Sigmoid colon (tissue), 7 donors: ENCODE data around the gene EXOC6. TPM values are rescaled to one million over a fixed set of nuclear protein-coding genes. Genes with fewer than 3 reads are reported as not detected.

Experiments used
- DNase-seq: peaks from one replicate; pipeline ENCODE4 v3.0.0-alpha.2; 2019
- H3K27ac ChIP-seq, 4 donors: fragments of 200-600 bp; sonication (generic); one replicate each; pipeline ENCODE4 v1.5.1; 2016 to 2019; ENCODE audit warnings: mild to moderate bottlenecking in 1 of 4
- H3K27me3 ChIP-seq, 3 donors: fragments of 200-600 bp; sonication (generic); one replicate each; pipeline ENCODE4 v1.5.1; 2019; ENCODE audit warnings: mild to moderate bottlenecking in 1 of 3
- H3K36me3 ChIP-seq, 4 donors: fragments of 200-600 bp; sonication (generic); one replicate each; pipeline ENCODE4 v1.5.1; 2016 to 2019
- H3K4me1 ChIP-seq, 4 donors: fragments of 200-600 bp; sonication (generic); one replicate each; pipeline ENCODE4 v1.5.1; 2017 to 2019
- H3K4me3 ChIP-seq, 4 donors: fragments of 200-600 bp; sonication (generic); one replicate each; pipeline ENCODE4 v1.5.1; 2017 to 2019; ENCODE audit warnings: mild to moderate bottlenecking in 2 of 4, moderate library complexity in 1 of 4
- H3K9me3 ChIP-seq, 4 donors: fragments of 200-600 bp in 3 of 4; sonication (generic) in 3 of 4; one replicate each; pipeline versions ENCODE4 v1.5.1 to v1.6.1; 2013 to 2019
- CTCF ChIP-seq, 4 experiments: fragments of 450-650 bp in 3 of 4; fragments of 200-600 bp in 1 of 4; IDR thresholded peaks; one replicate each; pipeline ENCODE4 v1.5.1; 2016 to 2019; ENCODE audit warnings: antibody characterized with exemption in 4 of 4, mild to moderate bottlenecking in 3 of 4, moderate library complexity in 2 of 4
- EP300 ChIP-seq, 4 donors: sonication (generic); formaldehyde crosslinking; IDR thresholded peaks; one replicate each; pipeline ENCODE4 v1.6.1; 2017; ENCODE audit warnings: antibody characterized with exemption in 4 of 4
- POLR2A ChIP-seq, 2 donors: fragments of 450-650 bp; IDR thresholded peaks; one replicate each; pipeline ENCODE4 v1.6.1; 2016; ENCODE audit warnings: antibody characterized with exemption in 2 of 2, mild to moderate bottlenecking in 2 of 2, moderate library complexity in 2 of 2
- POLR2AphosphoS5 ChIP-seq, 4 donors: sonication (generic); formaldehyde crosslinking; IDR thresholded peaks; one replicate each; pipeline ENCODE4 v1.6.1; 2017; ENCODE audit warnings: antibody characterized with exemption in 4 of 4
- WGBS, 2 donors: extraction: QIAGEN DNeasy Blood & Tissue Kit; methylation state at CpG; one replicate each; pipeline ENCODE4 v1.1.7; 2013; 5-methylcytosine and 5-hydroxymethylcytosine counted together
- intact Hi-C: fragments of 100-400 bp; cut with DNase I; formaldehyde crosslinking; loops from one replicate; pipeline ENCODE4 v1.15.1; 2023
- polyA plus RNA-seq, 3 donors: library from polyadenylated mRNA; stranded (reverse); fragments of 200-250 nt; gene quantifications; one replicate each; pipeline ENCODE4 v1.2.3, GENCODE V29; 2013
- total RNA-seq, 4 donors: library from RNA; depleted of rRNA; stranded (reverse); fragments of >200 nt; gene quantifications; one replicate each; pipeline ENCODE4 v1.1.0, GENCODE V29; 2016
- donor health status: healthy with polysubstance abuse.
- donor health status: Bipolar disorder and iron deficiency.
- donor health status: healthy.

EXOC6 gene
- total and polyA plus RNA-seq, 7 donors = 6.6 to 20.2 (median 16.6) TPM

- intact Hi-C loops = no loop called here
- H3K36me3 ChIP-seq = no peaks in the 10 kb centered on the region
- DNase-seq = no peak
- H3K4me3 ChIP-seq = no peak overlapping the region
- no peaks in the 10 kb centered on the region for H3K4me1 ChIP-seq
- H3K27ac ChIP-seq = no peak overlapping the region
- no peaks in the 10 kb centered on the region for H3K9me3 ChIP-seq
- peaks cover 0 to 4% (median 0%) of the 10 kb centered on the region in 3 donors for H3K27me3 ChIP-seq
- no peak for TF ChIP-seq POLR2AphosphoS5 (IDR thresholded peaks at IDR 0.05)
- WGBS, 2 donors = 80 to 84% methylated on average over 4 of the region's 4 CpGs
These were observed 34.3 kb upstream of the EXOC6 start for GRCh38 chr10:92813979-92814378.

DNA sequence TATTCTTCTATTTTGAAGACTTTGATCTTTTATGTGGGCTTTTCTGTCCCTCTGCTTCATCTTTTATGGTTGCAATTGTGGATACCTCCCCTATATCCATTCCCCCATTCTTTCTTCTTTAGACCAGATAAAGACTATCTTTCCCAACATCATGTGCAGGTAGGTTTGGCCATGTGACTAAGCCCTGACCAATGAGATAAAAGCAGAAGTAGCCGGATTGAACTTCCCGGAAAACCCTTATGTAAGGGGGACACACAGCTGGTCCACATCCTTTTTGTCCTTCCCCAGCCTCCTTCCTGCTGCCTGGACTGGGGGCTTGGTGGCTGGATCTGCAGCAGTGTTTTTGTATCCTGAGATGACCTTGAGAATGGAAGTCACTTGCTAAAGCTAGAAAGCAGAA, 33.5 kb upstream of the EXOC6 start:
- no peaks in the 10 kb centered on the region for H3K36me3 ChIP-seq
- DNase-seq = no peak
- no peak for TF ChIP-seq POLR2A (IDR thresholded peaks at IDR 0.05)
- no peak overlapping the region for H3K27ac ChIP-seq
- H3K4me1 ChIP-seq = no peaks in the 10 kb centered on the region
- WGBS, 2 donors = 83 to 91% methylated on average over 2 of the region's 2 CpGs
- no peaks in the 10 kb centered on the region for H3K9me3 ChIP-seq
- H3K4me3 ChIP-seq = no peak overlapping the region
- peaks cover 0 to 4% (median 0%) of the 10 kb centered on the region in 3 donors for H3K27me3 ChIP-seq
- intact Hi-C loops = no loop called here

GRCh38 chr10:92816091-92816531, 32.2 kb upstream of the EXOC6 start:
- Histone ChIP-seq H3K9me3 (no peaks in the 10 kb centered on the region), H3K4me1 (no peaks in the 10 kb centered on the region), H3K36me3 (no peaks in the 10 kb centered on the region), H3K27ac (peak overlapping the region in 1 of 4 donors; percentile 3), H3K4me3 (no peak overlapping the region), H3K27me3 (peaks cover 0 to 4% (median 0%) of the 10 kb centered on the region in 3 donors)
- TF ChIP-seq CTCF (IDR thresholded peaks at IDR 0.05) (no peak), POLR2AphosphoS5 (IDR thresholded peaks at IDR 0.05) (peak in 3 of 4 donors; percentile 14 to 65 (median 19)), POLR2A (IDR thresholded peaks at IDR 0.05) (no peak), EP300 (IDR thresholded peaks at IDR 0.05) (no peak)
- DNase-seq = no peak
- intact Hi-C loops = no loop called here
- 54 to 57% methylated on average over 1 of the region's 1 CpG for WGBS, 2 donors

GRCh38 chr10:92822060-92822634, 26.2 kb upstream of the EXOC6 start:
- peak overlapping the region; percentile 23 to 68 (median 48) for H3K27ac ChIP-seq
- intact Hi-C loops = loop anchor here (5.0 kb wide), 1 partner anchor 60 kb away; no protein-coding TSS in a partner anchor
- no peaks in the 10 kb centered on the region for H3K27me3 ChIP-seq
- WGBS, 2 donors = 36 to 51% methylated on average over 6 of the region's 6 CpGs
- no peaks in the 10 kb centered on the region for H3K9me3 ChIP-seq
- H3K4me3 ChIP-seq = no peak overlapping the region
- no peak for DNase-seq
- TF ChIP-seq CTCF (IDR thresholded peaks at IDR 0.05) (no peak), POLR2A (IDR thresholded peaks at IDR 0.05) (no peak), EP300 (IDR thresholded peaks at IDR 0.05) (no peak), POLR2AphosphoS5 (IDR thresholded peaks at IDR 0.05) (peak in 1 of 4 donors; percentile 35)
- peaks cover 0 to 14% (median 6%) of the 10 kb centered on the region in 4 donors for H3K4me1 ChIP-seq
- no peaks in the 10 kb centered on the region for H3K36me3 ChIP-seq

DNA sequence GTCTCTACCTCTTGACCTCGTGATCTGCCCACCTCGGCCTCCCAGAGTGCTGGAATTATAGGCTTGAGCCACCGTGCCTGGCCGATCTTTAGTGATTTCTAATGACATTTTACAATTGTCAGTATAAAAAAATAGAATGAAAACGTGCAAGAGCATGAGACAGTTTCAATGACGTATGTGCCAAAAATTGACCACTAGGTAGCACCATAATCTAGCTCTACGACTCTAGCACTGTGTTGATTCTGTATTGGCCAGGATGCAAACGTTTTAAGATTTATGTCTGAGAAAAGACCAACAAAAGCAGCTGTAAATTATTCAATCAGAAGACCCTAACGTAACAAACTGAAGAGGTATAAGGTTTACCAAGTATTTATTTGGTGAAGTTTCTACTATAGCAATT, 25.4 kb upstream of the EXOC6 start:
- Histone ChIP-seq H3K36me3 (no peaks in the 10 kb centered on the region), H3K27me3 (no peaks in the 10 kb centered on the region), H3K4me3 (no peak overlapping the region), H3K4me1 (peaks cover 0 to 14% (median 6%) of the 10 kb centered on the region in 4 donors), H3K9me3 (no peaks in the 10 kb centered on the region), H3K27ac (peak overlapping the region in 2 of 4 donors; percentile 44 to 68)
- TF ChIP-seq POLR2A (IDR thresholded peaks at IDR 0.05) = no peak
- no peak for TF ChIP-seq POLR2AphosphoS5 (IDR thresholded peaks at IDR 0.05)
- TF ChIP-seq EP300 (IDR thresholded peaks at IDR 0.05) = no peak
- TF ChIP-seq CTCF (IDR thresholded peaks at IDR 0.05) = no peak
- intact Hi-C loops = loop anchor here (5.0 kb wide), 1 partner anchor 61 kb away; no protein-coding TSS in a partner anchor
- 49 to 60% methylated on average over 9 of the region's 9 CpGs for WGBS, 2 donors
- no peak for DNase-seq

DNA sequence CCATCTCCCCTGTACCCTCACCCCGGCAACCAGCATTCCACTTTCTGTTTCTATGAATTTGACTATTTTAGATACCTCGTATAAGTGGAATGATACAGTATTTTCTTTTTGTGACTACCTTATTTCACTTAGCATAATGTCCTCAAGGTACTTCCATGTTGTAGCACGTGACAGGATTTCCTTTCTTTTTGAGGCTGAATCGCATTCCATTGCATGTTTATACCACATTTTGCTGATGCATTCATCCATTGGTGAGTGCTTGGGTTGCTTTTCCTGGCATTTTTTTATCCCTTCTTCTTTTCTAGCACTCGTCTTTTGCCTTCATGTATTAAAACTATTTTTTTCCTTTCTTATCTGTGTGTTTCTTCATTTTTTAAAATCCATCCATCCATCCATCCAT, 22.3 kb upstream of the EXOC6 start:
- intact Hi-C loops = no loop called here
- Histone ChIP-seq H3K4me3 (no peak overlapping the region), H3K4me1 (peaks cover 0 to 14% (median 6%) of the 10 kb centered on the region in 4 donors), H3K36me3 (no peaks in the 10 kb centered on the region), H3K27ac (no peak overlapping the region), H3K9me3 (no peaks in the 10 kb centered on the region), H3K27me3 (no peaks in the 10 kb centered on the region)
- WGBS, 2 donors = 61 to 82% methylated on average over 5 of the region's 5 CpGs
- DNase-seq = no peak
- TF ChIP-seq EP300 (IDR thresholded peaks at IDR 0.05) (no peak), CTCF (IDR thresholded peaks at IDR 0.05) (no peak), POLR2A (IDR thresholded peaks at IDR 0.05) (no peak), POLR2AphosphoS5 (IDR thresholded peaks at IDR 0.05) (no peak)
